Measurements from ENCODE around the gene RASGEF1C.
A peak's percentile ranks its signal among the peaks of the same experiment; 100 is the strongest.
"Not testable (repeated sequence)": the region's sequence is repeated elsewhere in the genome, so short reads cannot be mapped to it uniquely, and the experiment has no call there.

The RASGEF1C gene

GRCh38 chr5:180135128-180135955 lies 73.7 kb downstream of the RASGEF1C start:
- peak; percentile 28 for DNase-seq

DNA sequence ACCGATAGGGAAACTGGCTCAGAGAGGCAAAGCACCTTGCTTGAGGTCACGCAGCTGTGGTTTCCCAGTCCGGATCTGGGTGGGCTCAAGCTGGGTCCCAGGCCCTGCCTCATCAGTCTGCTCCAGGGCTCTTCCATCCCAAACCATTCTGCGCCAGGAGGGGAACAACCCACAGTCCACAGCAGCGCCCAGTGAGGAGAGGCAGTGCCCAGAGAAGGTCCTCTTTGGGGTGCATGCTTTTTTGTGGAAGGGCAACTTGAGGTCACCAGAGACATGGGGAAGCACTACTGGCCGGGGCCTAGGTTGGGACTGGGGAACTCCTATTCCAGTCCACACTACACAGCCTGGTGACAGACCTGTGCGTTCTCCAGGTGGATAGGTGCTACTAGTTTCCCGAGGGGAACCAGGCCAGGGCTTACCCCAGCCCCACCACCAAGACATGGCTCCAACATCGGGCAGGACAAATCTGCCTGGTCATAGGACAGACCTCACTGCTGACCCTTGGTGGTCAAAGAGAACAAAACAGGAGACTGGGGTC lies 75.0 kb downstream of the RASGEF1C start:
- DNase-seq = peak; percentile 15

GRCh38 chr5:180133551-180133950 lies 75.5 kb downstream of the RASGEF1C start:
- DNase-seq = no peak

DNA sequence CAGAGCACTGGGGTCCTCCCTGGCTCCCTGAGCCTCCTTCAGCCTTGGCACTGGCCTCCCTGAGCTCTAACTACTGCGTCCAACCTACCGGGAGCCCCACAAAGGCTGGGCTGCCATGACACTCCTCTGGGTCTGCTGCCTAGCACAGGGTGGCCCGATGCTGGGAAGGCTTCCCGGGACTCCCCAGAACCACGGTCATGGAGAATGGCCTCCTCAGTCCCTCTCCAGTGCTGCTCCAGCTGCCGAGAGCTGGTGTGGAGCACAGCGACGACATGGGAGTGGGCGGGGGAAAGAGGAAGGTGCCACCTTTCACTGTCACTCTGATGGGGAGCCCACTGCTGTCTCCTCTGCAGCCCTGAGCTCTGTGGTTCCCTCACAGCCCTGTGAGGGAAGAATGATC lies 76.0 kb downstream of the RASGEF1C start:
- DNase-seq = peak; percentile 24

DNA sequence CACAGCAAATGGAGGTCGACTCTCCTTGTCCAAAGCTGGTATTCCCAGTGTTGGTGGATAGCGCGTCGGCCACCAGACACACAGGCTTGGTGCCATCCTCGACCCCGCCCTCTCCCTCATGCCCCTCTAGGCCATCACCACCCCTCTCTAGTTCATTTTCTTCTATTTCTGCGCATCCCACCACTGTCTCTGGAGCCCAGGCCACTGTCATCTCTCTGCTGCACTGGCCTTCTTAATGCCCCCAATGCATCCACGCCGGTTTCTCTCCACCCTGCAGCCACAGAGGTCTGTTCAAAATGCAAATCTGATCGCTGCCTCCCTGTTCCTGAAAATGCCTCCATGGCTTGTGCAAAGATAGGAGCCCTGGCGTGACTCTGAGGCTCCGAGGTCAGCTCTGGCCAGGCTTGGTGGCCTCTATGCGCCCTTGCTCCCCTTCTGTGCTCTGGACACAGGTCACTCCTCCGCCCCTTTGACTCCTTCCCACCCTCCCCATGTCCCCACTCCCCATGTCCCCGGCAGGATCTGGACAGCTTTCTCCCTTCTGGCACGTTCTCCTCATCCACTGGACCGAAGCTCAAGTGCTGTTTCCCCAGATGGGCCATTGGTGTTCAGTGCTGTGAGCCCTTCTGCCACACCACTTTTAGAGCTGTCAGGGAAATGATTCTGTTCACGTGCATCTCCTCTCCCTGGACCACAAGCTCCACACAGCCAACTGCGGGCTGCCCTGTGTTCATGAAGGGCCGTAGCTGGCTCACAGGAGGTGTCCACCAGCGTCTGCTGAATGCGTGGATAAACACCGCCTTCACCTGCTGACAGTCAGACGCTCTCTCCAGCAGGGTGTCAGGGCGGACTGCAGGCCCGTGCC lies 77.9 kb downstream of the RASGEF1C start:
- DNase-seq = peak; percentile 18

GRCh38 chr5:180130291-180130869 lies 78.6 kb downstream of the RASGEF1C start:
- peak; percentile 15 for DNase-seq

GRCh38 chr5:180129291-180130190 lies 79.5 kb downstream of the RASGEF1C start:
- DNase-seq = peak; percentile 10

DNA sequence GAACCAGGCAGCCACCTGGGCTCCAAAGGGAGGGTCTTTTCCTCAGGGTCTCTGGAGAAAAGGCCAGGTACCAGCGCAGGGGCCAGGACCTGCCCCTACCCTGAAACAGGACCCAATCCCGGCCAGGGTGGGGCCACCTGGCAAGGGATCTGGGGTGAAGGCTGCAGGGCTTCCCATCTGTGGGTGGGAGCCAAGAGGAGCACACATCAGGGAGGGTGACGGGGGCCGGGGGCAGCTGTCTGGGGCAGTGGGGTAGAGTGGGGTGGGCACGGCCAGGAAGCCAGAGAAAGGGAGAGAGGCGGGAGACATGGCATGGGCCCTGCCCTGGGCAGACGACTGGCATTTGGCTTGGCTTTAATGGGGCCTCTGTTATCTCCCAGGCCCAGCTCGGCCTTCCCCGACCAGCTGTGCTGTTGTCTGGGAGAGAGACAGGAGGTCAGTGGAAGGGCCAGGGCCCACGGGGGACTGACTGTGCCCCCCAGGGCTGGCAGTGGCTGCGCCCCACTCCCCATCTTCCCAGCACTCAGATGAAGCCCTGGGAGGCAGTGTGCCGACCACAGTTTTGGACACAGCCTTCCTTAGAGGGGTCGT lies 80.2 kb downstream of the RASGEF1C start:
- DNase-seq = peak; percentile 31

DNA sequence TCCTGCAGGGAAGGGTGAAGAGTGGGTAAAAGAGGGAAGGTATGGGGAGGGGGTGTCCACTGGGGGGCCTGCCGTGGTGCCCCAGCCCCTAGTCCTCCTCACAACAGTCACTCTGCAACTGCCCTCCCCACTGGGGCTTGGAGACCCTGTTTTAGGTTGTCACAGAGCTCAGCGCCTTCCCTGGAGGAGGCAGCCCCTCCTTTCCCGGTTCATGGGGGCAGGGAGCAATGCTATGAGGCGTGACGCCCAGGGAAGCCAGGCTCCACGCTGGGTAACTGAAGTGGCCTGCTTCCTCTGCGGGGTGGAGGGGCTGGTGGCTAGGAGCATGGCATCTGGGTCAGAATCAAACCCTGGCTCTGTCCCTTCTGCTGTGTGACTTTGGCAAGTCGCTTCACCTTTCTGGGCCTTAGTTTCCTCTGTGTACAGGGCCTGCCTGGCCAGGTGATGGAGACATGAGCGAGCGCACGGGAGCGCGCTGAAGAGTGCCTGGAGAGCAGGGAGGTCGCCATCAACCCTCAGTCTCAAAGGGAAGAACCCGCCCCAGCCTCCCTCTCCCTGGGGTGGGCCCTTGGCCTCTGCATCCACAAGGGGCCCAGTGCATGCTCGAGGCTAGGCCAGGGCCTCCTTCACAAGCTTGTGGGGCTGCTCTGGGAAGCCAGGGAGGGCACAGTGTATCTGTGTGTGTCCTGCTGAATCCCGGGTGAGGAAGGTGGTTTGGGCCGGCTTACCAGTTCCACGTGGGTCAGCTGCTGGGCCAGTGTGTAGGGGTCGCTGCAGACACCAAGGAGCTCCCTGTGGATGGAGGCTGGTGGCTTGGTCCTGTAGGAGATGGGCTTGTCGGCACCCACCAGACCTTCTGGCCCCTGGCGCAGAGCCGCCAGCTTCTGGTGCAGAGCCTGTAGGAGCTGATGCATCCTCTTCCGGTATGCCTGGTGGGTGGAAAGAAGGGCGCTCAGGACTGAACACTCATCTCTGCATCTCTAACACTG lies 81.0 kb downstream of the RASGEF1C start:
- DNase-seq = peak; percentile 18

- peak; percentile 30 for DNase-seq
These were observed 82.0 kb downstream of the RASGEF1C start for GRCh38 chr5:180126716-180127681.

DNA sequence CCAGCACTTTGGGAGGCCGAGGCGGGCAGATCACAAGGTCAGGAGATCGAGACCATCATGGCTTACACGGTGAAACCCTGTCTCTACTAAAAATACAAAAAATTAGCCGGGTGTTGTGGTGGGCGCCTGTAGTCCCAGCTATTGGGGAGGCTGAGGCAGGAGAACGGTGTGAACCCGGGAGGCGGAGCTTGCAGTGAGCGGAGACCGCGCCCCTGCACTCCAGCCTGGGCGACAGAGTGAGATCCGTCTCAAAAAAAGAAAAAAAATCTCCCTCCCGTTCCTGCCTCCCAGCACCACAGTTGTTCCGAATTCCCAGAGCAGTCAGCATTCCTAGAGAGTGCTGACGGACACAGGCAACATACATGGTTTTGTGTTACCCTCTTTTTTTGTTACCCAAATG lies 82.9 kb downstream of the RASGEF1C start:
- DNase-seq = not testable (repeated sequence)

DNA sequence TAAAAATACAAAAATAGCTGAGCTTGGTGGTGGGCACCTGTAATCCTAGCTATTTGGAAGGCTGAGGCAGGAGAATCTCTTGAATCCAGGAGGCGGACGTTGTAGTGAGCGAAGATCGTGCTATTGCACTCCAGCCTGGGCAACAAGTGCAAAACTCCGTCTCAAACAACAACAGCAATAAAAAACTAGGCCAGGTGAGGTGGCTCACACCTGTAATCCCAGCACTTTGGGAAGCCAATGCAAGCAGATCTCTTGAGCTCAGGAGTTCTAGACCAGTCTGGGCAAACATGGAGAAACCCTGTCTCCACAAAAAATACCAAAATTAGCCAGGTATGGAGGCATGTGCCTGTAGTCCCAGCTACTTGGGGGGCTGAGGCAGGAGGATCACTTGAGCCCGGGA lies 84.3 kb downstream of the RASGEF1C start:
- DNase-seq = peak; percentile 12

DNA sequence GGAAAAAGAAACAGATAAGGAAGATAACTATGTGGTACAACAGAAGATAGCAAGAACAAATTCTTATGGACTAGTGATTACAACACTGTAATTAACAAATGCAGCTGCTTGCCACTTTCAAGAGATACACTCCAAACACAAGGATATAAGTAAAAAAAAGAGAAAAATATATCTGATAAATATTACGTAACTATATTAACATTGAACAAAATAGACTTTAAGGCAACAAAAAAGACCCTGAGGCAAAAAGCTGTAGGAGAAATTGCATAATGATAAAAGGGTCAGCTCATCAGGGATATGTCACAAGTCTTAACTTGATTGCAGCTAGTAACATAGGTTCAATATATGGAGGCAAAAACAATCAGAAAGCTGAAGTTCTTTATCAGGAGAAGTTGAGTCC lies 86.1 kb downstream of the RASGEF1C start:
- no peak for DNase-seq

DNA sequence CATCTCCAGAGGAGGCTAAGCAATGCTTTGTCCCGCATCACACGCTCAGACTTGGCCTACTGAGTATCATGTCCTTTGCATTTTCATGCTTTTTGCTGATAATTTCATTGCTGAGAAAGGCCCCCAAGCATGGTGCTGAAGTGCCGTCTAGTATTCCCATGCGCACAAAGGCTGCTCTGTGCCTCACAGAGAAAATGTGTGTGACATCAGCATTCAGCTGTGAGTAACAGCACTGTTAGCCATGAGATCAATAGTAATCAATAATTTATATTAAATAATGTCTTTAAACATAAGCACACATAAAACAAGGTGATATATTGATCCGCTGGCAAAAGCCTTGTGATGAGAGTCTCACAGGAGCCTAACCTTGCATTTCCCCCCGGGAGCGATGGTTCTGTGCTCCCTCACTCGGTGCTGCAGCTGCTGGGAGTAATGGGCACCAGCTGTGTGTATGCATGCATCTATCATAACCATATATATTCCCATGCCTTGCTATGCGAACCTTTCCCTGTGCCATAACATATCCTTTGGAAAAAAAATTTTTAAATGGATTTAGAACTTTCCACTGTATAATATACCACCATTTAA lies 87.1 kb downstream of the RASGEF1C start:
- DNase-seq = peak; percentile 13

- peak; percentile 17 for DNase-seq
These were observed 88.5 kb downstream of the RASGEF1C start for GRCh38 chr5:180120237-180121101.

DNA sequence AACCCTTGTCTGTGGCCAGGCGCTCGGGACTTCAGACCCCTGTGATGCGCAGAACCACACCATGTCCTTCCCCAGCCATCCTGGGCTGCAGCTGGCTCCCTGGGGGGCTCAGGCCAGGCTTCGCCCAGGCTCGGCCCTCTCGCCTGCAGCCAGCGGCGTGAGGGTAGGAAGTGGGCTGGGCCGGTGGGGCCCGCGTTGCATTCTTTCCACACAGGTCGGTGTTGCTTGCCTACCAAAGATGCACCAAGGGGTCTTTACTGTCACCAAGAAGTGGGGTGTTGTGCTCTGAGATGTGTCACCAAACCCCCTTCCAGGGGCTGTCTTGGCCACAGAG lies 89.1 kb downstream of the RASGEF1C start:
- DNase-seq = peak; percentile 8

DNA sequence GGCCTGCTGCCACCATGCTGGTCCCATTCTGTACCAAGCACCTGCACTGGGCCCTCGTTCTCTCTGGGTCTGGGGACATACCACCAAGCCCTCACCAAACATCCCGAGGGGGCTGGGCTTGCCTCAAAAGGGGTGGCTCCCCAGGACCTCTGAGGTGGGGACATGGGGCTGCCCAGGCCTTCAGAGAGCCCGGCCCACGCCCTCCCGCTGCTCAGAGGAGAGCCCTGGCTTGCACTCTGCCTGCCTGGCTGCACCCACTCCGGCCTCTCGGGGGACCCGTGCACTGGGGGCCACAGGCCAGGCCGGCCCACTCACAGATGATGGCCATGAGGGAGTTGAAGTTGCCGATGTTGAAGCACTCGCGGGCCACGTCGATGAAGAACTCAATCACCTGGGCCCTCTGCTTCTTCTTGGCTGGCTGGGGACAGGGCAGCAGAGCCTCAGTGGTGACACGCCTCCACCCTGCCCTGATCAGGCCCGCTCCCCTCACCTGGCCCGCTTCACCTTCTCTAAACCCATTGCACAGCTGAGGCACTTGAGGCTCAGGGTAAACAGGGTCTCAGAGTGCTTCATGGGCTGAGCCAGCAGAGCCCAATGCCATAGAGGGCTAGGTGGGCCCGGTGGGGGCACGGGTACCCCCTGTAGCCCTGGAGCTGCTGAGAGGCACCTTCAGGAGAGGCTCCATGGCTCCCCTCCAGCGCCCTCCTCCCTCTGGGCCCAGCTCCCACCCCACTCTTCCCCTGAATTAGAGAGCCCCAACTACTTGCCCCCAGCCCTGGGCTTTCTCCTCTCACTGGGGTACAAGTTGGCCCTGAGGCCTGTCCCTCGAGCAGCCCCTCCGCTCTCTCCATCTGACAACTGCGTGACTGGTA lies 89.7 kb downstream of the RASGEF1C start:
- DNase-seq = peak; percentile 18

Measured in left hindlimb (tissue), 1 donor.